NCI-H187 (cell line): ENCODE data around the gene MYADM.
"Not testable (repeated sequence)": the region's sequence is repeated elsewhere in the genome, so short reads cannot be mapped to it uniquely, and the experiment has no call there.

Experiments
- DNase-seq, 2 experiments: peaks; one replicate each; lab custom pipeline; 2025; lab: John Stamatoyannopoulos, UW

The MYADM gene

DNA sequence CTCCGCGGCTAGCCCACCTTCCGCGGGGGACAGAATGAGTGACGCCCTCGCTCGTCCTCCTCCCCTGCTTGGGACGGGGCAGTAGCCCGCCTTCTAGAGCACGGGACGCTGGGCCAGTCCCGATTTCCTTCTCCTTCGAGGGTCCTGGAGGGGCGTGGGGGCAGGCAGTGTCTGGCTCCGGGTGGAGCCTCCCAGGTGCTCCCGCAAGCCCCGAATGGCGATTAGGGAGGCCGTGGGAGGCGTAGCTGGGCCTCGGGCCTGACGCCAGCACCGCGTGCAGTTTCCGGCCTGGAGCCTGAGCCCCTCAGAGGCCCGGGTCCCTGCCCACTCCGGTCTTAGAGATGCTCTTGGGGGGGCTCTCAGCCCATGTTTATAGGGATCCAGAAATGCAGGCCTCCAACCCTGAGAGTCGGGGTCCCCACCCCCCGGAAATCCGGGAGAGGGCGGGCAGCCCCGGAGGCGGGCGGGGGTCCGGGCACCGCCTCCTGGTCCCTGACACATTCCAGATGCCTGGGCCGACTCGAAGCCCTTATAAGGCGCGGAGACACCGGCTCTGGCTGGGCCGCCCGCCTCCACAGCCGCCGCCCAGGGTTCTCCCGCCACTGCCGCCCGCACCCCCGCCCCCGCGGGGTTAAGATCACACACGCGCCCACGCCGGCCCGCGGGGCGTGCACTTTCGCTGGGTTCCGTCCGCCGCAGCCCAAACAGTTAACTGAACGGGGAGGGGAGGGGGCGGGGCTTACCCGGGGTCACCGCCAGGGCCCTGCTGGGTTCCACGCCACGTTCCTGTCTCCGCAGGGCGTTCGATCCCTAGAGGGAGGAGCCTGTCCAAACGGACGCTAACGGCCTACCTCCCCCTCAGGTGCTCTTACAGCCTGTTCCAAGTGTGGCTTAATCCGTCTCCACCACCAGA is 1.5 kb downstream of the MYADM start:
- no peak for DNase-seq

DNA sequence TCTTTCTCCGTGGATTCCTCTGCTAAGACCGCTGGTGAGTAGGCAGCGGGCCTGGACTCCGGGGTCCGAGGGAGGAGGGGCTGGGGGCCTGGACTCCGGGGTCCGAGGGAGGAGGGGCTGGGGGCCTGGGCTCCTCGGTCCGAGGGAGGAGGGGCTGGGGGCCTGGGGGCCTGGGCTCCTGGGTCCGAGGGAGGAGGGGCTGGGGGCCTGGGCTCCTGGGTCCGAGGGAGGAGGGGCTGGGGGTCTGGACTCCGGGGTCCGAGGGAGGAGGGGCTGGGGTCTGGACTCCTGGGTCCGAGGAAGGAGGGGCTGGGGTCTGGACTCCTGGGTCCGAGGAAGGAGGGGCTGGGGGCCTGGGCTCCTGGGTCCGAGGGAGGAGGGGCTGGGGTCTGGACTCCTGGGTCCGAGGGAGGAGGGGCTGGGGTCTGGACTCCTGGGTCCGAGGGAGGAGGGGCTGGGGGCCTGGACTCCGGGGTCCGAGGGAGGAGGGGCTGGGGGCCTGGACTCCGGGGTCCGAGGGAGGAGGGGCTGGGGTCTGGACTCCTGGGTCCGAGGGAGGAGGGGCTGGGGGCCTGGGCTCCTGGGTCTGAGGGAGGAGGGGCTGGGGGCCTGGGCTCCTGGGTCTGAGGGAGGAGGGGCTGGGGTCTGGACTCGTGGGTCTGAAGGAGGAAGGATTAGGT is 2.3 kb downstream of the MYADM start:
- DNase-seq: not testable (repeated sequence)

DNA sequence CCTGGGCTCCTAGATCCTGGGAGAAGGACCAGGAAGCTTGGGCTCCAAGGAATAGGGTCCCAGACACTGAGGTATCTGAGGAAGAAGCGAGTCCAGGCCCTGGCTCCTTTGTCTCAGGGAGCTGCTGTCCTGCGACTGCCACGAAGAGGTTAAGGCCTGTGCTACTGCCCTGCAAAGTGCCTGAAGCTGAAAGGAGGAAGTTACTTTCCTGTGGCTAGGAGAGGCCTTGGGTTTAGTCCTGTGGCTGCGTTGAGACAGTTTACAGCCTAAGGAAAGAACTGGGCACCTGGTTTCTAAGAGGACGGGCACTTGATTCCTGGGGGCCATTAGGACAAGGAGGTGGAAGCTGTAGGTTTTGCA is 2.8 kb downstream of the MYADM start:
- DNase-seq: no peak

DNA sequence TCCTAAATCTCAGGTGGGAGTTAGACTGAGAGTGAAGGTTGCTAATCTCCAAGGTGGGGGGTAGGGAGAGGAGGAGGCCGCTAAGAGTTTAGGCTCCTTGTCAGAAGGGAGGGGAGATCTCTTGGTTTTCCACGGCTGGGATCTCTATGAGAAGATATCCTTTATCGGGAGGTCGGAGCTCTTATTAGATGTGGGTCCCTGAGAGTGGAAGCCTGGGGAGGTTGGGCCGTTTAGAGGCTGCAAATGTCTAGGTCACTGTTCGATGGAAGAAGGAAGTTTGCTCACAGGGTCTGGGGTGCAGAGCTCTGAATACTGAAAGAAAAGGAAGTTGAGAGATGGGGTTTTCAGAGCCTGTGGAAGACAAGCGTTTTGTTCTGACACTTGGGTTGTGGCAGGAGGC is 3.8 kb downstream of the MYADM start:
- no peak for DNase-seq

DNA sequence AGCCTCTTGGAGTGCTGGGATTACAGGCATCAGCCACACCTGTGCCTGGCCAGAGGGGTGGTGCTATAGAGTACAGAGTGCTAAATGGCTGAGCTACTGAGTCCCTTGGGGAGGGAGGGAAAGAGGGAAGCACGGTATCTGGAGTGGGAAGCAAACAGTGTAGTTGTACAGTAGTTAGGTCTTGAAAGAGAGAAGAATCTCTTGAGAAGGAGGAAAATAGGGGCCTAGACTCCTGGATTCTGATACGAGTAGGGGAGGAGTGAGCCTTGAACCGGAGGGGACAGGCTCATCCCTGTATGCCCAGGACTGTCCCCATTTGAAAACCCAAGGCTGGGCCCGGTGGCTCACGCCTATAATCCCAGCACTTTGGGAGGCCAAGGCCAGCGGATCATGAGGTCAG is 5.1 kb downstream of the MYADM start:
- DNase-seq: no peak

DNA sequence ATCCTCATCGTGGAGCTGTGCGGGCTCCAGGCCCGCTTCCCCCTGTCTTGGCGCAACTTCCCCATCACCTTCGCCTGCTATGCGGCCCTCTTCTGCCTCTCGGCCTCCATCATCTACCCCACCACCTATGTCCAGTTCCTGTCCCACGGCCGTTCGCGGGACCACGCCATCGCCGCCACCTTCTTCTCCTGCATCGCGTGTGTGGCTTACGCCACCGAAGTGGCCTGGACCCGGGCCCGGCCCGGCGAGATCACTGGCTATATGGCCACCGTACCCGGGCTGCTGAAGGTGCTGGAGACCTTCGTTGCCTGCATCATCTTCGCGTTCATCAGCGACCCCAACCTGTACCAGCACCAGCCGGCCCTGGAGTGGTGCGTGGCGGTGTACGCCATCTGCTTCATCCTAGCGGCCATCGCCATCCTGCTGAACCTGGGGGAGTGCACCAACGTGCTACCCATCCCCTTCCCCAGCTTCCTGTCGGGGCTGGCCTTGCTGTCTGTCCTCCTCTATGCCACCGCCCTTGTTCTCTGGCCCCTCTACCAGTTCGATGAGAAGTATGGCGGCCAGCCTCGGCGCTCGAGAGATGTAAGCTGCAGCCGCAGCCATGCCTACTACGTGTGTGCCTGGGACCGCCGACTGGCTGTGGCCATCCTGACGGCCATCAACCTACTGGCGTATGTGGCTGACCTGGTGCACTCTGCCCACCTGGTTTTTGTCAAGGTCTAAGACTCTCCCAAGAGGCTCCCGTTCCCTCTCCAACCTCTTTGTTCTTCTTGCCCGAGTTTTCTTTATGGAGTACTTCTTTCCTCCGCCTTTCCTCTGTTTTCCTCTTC is 6.3 kb downstream of the MYADM start:
- no peak for DNase-seq

DNA sequence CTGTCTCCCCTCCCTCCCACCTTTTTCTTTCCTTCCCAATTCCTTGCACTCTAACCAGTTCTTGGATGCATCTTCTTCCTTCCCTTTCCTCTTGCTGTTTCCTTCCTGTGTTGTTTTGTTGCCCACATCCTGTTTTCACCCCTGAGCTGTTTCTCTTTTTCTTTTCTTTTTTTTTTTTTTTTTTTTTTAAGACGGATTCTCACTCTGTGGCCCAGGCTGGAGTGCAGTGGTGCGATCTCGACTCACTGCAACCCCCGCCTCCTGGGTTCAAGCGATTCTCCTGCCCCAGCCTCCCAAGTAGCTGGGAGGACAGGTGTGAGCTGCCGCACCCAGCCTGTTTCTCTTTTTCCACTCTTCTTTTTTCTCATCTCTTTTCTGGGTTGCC is 6.9 kb downstream of the MYADM start:
- DNase-seq: no peak

DNA sequence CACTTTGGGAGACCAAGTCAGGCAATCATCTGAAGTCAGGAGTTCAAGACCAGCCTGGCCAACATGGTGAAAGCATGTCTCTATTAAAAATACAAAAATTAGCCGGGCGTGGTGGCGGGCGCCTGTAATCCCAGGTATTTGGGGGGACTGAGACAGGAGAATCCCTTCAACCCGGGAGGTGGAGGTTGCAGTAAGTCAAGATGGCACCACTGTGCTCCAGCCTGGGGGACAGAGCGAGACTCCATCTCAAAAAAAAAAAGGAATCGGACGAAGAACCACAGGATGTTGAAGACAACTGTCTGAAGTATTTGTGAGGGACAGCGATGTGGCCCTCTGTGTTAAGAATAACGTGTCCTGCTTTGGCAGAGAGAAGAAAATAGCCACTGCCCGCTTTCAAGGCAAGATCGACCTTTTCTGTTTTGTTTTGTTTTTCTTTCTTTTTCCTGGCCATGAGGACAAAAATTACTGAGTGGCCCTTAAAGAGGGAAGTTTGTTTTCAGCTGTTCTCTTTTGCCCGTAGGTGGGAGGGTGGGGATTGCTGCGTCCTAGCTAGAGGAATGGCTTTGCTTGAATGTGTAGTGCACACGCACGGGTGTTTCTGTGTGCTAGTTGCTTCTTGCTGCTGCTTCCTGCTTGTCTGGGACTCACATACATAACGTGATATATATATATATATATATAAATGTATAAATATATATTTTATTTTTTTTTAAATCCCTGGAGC is 8.1 kb downstream of the MYADM start:
- no peak for DNase-seq

DNA sequence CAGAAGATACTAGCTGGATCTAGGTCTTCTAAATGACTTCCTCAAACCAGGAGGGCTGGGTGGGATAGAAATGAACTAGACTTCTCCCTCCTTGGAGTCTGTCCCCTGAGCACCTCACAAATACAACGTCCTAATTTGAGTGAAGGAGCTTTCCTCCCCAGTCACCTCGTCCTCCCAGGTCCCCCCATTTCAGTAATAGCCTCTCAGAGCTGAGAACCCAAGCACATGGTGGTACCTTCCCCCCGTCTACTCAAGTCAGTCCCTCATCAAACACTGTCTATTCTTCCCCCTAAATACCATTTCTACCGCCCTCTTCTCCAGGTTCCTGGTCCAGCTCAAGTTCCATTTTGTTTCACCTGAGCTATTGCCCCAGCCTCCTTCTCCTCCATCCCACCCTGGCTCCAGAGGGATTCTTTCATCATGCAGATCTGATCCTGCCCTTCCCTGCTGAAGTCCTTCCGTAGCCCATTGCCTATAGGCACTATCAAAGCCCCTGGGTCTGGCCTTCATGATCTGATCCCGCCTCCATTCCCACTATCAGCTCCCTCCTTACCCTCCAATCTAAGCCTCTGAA is 9.1 kb downstream of the MYADM start:
- DNase-seq: no peak

DNA sequence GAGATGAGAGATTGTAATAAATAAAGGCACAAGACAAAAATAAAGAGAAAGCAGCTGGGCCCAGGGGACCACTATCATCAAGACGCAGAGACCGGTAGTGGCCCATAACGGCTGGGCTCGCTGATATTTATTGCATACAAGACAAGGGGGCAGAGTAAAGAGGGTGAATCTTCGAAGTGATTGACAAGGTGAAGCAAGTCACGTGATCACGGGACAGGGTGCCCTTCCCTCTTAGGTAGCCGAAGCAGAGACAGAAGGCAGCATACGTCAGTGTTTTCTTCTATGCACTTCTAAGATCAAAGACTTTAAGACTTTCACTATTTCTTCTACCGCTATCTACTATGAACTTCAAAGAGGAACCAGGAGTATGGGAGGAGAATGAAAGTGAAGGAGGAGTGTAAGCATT is 9.7 kb downstream of the MYADM start:
- DNase-seq: no peak

DNA sequence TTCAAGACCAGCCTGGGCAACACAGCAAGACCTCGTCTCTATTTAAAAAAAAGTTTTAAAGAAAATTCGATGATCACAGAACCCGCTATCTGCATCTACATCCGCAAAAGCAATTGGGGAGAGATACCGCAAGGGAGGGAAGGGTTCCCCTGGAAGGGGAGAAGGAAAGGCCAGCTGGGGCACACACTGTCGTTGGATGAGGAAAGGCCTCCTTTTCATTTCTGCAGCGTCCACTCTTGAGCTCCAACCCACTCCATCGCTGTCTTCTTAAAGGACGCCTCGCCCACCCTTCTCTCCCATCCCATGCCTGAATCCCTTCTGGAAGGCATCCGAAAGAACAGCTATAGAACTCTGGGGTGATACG is 11.1 kb downstream of the MYADM start:
- DNase-seq: no peak

DNA sequence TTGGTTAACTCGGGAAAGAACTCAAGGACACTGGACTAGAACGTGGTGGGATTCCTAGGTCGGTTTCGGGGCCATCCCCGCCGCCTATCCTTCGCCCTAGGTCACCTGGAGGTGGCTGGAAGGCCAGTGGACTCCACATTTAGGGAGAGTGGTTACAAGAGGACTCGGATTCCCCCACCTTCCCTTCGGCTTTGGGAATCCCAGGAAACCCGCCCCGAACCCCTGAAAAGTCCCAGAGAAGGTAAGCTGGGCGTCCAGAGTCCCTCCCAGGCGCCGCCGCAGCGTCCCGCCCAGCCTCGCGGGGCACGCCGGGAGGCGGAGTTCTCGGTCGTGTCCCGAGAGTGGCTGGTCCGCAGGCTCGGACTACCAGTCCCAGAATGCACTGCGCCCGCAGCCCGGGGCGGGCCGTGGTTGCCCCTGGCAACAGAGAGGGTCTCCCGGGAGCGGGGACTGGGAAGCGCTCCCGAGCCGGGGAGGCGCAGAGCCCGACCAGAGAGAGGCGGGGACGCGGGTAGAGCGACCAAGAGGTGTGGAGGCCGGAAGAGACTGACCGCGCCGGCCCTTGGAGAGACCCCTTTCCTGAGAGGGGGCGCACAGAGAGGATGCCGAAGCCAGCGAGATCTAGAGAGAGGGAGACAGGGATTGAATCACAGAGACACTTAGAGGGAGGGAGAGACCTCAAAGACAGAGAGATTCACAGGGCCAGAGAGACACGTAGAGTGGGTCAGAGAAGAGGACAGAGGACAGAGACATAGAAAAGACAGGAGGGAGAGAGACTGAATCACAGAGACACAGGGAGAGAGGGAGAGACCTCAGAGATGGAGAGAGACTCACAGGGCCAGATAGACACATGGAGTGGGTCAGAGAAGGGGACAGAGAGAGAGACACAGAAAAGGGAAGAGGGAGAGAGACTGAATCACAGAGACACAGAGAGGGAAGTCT is 11.7 kb downstream of the MYADM start:
- DNase-seq: peak in 1 of 2 experiments; percentile 7

DNA sequence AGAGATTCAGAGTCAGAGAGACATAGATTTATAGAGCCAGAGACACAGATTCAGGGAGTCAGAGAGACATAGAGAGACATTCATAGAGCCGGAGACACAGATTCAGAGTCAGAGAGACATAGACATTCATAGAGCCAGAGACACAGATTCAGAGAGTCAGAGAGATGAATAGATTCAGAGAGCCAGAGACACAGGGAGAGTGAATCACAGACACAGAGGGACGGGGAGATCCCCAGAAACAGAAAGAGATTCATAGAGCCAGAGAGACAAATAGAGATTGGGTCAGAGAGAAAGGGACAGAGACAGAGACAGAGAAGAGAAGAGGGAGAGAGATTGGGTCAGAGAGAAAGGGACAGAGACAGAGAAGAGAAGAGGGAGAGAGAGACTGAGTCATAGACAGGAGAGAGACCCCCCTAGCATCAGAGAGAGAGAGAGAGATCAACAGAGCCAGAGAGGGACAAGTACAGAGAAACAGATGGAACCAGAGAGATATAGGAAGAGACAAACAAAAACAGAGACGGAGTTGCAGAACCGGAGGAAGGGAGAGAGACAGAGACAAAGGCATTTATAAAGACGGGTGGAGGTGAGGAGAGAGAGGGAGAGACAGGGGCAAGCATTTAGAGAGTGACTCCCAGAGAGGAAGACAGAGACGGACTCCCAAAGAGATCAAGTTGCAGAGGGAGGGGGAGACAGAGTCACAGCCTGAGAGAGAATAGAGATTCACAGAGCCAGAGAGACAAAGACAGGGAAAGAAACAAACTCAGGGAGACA is 13.2 kb downstream of the MYADM start:
- no peak for DNase-seq

DNA sequence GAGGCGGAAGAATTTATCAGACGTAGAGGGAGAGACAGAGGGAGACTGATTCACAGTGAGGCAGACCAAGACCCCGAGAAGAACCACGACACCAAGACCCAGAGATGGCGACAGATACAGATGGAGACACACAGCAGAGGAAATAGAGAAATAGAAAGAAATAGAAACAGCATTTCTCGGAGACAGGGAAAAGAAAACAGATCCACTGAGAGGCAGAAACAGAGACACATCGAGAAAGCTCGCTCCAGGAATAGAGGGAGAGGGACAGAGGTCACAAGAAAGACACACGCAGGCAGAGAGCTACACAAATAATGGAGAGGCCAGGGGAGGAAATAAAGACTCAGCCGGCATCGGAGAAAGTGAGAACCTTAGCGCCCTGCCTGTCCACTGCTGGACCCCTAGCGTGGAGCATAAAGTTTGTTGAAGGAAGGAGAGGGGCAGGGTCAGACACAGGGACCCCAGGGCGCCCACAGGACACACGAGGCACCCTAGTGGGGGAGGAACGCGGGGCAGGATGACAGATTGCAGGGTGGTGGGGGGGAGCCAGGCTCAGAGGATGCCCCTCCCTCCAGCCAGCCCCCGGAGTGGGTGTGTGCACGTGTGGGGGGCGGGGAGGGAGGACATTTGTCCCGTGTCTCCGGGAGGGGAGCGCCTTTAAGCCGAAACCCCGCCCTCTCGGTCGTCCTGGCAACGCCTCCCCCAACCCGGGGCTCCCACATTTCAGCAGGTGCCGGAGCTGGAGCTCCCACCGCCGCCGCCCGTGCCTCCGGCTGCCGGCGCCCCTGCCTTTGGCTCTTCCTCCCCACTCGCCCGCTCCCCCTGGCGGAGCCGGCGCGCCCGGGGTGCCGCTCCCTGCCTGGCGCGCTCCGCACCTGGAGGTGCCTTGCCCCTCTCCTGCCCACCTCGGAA is 14.1 kb downstream of the MYADM start, which contains the start of gene PRKCG:
TSS of gene PRKCG (plus strand) at position 716 of the 909 bp plus-strand sequence. CDS start 298 bp downstream, outside the sequence.
- no peak for DNase-seq

DNA sequence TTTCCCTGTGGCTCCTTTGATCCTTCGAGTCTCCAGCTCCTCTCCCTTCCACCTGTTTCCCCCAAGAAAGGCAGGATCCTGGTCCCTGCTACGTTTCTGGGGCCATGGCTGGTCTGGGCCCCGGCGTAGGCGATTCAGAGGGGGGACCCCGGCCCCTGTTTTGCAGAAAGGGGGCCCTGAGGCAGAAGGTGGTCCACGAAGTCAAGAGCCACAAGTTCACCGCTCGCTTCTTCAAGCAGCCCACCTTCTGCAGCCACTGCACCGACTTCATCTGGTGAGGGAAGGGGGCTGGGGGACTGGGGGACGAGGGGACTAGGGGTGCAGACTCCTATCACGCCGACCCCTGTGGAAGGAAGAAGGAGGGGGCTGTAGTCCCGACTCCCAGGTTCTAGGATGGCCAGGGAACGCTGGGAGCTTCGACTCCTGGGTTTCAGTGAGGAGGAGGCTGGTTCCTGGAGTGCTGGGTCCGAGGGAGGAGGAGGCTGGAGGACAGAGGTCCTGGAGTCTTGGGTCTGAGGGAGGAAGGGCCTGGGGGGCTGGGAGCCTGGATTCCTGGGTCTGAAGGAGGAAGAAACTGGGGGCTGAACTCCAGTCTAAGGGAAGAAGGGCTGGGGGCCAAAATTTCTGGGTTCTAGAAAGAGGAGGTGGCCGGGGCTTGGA is 14.8 kb downstream of the MYADM start:
- DNase-seq: no peak

DNA sequence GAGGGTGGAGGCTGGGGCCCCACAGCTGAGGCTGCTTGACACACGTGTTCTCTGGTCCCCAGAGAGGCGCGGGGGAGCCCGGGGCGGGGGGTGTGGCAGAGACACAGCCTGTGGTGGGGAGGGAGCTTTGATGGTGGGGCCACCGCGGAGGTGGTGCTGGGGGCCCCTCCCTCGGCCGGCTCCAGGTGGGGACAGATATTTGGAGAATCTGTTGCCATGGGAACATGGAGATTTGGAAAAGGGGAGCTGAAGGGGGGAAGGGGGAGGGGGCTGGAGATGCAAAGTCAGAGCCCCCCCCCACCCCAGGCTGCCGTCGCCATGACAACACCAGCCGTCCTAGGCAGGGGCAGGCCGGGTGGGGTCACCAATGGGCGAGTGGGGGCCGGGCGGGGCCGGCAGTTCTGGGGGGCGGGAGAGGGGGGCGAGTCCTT is 15.6 kb downstream of the MYADM start:
- no peak for DNase-seq

DNA sequence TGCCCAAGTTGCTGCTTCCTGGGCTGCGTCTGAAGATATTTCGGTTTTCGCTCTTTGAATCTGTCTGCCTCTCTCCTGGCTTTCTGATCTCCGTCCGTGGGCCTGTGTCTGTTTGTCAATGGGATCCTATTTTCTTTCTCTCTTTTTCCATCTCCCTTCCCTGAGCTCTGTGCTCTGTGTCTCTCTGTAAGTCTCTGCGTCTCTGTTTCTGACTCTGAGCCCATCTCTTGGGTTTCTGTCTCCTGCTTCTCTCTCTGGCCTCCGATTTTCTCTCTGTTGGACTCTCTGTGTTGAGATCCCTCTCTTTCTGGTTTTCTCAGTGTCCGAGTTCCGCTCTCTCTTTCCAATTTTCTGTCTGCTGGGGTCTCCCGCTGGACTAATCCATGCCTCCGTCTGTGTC is 16.1 kb downstream of the MYADM start:
- DNase-seq: no peak

DNA sequence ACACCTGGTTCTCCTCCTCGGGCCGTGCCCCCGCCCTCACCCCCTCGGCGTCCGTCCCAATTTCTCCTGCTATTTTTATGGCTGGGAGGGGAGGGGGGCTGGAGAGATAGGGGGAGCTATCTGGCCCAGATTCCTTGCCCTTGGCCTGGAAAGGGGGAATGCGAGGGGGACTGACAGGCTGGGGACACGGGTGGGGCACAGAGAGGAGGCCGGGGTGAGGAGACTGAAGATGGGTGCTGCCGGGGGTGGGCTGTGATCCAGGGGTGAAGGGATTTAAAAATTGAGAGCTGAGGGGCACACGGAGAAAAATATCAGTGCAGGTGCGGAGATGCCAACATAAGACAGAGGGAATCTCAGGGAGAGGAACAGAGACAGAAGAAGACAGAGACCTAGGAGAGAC is 16.6 kb downstream of the MYADM start:
- DNase-seq: no peak
